Stimulated activated CD8-positive, alpha-beta memory T cell treated with anti-CD3 and anti-CD28 coated beads, Interleukin-15, amount 100 ng/mL, for 1 hour (primary cell): Measurements from ENCODE around the gene ZNF568.

ENCODE experiments used
- DNase-seq: peaks from one replicate; pipeline ENCODE4 v3.0.0-alpha.2; 2020; ENCODE audit warnings: low read depth

The ZNF568 gene

GRCh38 chr19:36915992-36916830 is at the start of gene ZNF568, which contains the start of gene ZNF829:
Gene ZNF568, plus strand, starts transcription at chr19:36916332. Its CDS starts 6,439 bp downstream, at chr19:36922771.
Gene ZNF829, minus strand, starts transcription at chr19:36916291. Its CDS starts 1,124 bp downstream, at chr19:36915167.
- DNase-seq, result peak; percentile 78

GRCh38 chr19:36876993-36877938 is 38.9 kb upstream of the ZNF568 start:
- DNase-seq, result no peak

GRCh38 chr19:36891768-36892357 is 24.3 kb upstream of the ZNF568 start:
- DNase-seq, result no peak

GRCh38 chr19:36894849-36895383 is 21.2 kb upstream of the ZNF568 start:
- no peak for DNase-seq

GRCh38 chr19:36898422-36898821 is 17.7 kb upstream of the ZNF568 start:
- no peak for DNase-seq

- no peak for DNase-seq
Observed at GRCh38 chr19:36916991-36917390, 859 bp downstream of the ZNF568 start.

- no peak for DNase-seq
Observed at GRCh38 chr19:36918090-36918489, 2.0 kb downstream of the ZNF568 start.

- no peak for DNase-seq
Observed at GRCh38 chr19:36931684-36932083, 15.6 kb downstream of the ZNF568 start.

- DNase-seq, result no peak
Observed at GRCh38 chr19:36939153-36939552, 23.0 kb downstream of the ZNF568 start.

- no peak for DNase-seq
Observed at GRCh38 chr19:36950335-36951119, 34.4 kb downstream of the ZNF568 start.

- DNase-seq, result no peak
Observed at GRCh38 chr19:36962346-36962745, 46.2 kb downstream of the ZNF568 start.

- no peak for DNase-seq
Observed at GRCh38 chr19:36963280-36963679, 47.1 kb downstream of the ZNF568 start.

GRCh38 chr19:36972571-36972970 is 56.4 kb downstream of the ZNF568 start:
- DNase-seq, result no peak

GRCh38 chr19:36973021-36973843 is 57.1 kb downstream of the ZNF568 start:
- peak; percentile 64 for DNase-seq

- DNase-seq, result no peak
Observed at GRCh38 chr19:36973844-36974195, 57.7 kb downstream of the ZNF568 start.

- DNase-seq, result no peak
Observed at GRCh38 chr19:36986131-36986530, 70.0 kb downstream of the ZNF568 start.

- no peak for DNase-seq
Observed at GRCh38 chr19:36986601-36987000, 70.5 kb downstream of the ZNF568 start.

- no peak for DNase-seq
Observed at GRCh38 chr19:36987091-36987490, 71.0 kb downstream of the ZNF568 start.

GRCh38 chr19:36997152-36997842 is 81.2 kb downstream of the ZNF568 start:
- no peak for DNase-seq

GRCh38 chr19:36997843-36998235 is 81.7 kb downstream of the ZNF568 start:
- DNase-seq, result no peak
